Breast epithelium (tissue), 4 donors: Measurements from ENCODE around the gene ARHGEF28. TPM values are rescaled to one million over a fixed set of nuclear protein-coding genes. Genes with fewer than 3 reads are reported as not detected.

Source experiments
- DNase-seq, 2 donors: peaks; one replicate each; pipeline ENCODE4 v3.0.0-alpha.2; 2019; ENCODE audit warnings: low spot score in 2 of 2
- H3K27ac ChIP-seq, 2 donors: fragments of 200-600 bp; sonication (generic) in 1 of 2; one replicate each; pipeline ENCODE4 v1.5.1; 2016 to 2019; ENCODE audit warnings: mild to moderate bottlenecking in 1 of 2
- H3K27me3 ChIP-seq, 2 donors: fragments of 200-600 bp; sonication (generic) in 1 of 2; one replicate each; pipeline versions ENCODE4 v1.5.1 to v1.6.0; 2017 to 2019; ENCODE audit warnings: control low read depth in 1 of 2, mild to moderate bottlenecking in 1 of 2
- H3K36me3 ChIP-seq: fragments of 200-600 bp; one replicate; pipeline ENCODE4 v1.5.1; 2019
- H3K4me1 ChIP-seq, 2 donors: fragments of 200-600 bp; sonication (generic); one replicate each; pipeline ENCODE4 v1.5.1; 2016 to 2019; ENCODE audit warnings: control low read depth in 1 of 2
- H3K4me3 ChIP-seq, 3 donors: fragments of 200-600 bp; sonication (generic); 1 replicate in 2 of 3; 2 replicates in 1 of 3; pipeline ENCODE4 v1.5.1; 2016 to 2019; ENCODE audit warnings: mild to moderate bottlenecking in 3 of 3, moderate library complexity in 2 of 3
- H3K9me3 ChIP-seq, 2 donors: fragments of 200-600 bp; sonication (generic) in 1 of 2; one replicate each; pipeline ENCODE4 v1.5.1; 2016 to 2019; ENCODE audit warnings: control low read depth in 1 of 2
- CTCF ChIP-seq, 3 donors: fragments of 450-650 bp; IDR thresholded peaks; one replicate each; pipeline ENCODE4 v1.5.1; 2016 to 2017; ENCODE audit warnings: antibody characterized with exemption in 3 of 3, mild to moderate bottlenecking in 3 of 3, moderate library complexity in 3 of 3
- POLR2A ChIP-seq: fragments of 450-650 bp; IDR thresholded peaks from one replicate; pipeline ENCODE4 v1.6.1; 2016; ENCODE audit warnings: antibody characterized with exemption, mild to moderate bottlenecking, moderate library complexity
- POLR2AphosphoS5 ChIP-seq, 3 donors: sonication (generic); formaldehyde crosslinking; IDR thresholded peaks; one replicate each; pipeline ENCODE4 v1.6.1; 2017; ENCODE audit warnings: antibody characterized with exemption in 3 of 3
- intact Hi-C: fragments of 100-400 bp; cut with DNase I; formaldehyde crosslinking; loops from one replicate; pipeline ENCODE4 v1.15.1; 2023; ENCODE audit warnings: low total_unique reads
- total RNA-seq, 3 donors: library from RNA; depleted of rRNA; stranded (reverse); fragments of >200 nt; gene quantifications; one replicate each; pipeline ENCODE4 v1.1.0, GENCODE V29; 2016

The ARHGEF28 gene
- total RNA-seq, 3 donors from 2014 or later = 11.4 to 65.4 (median 31.5) TPM

GRCh38 chr5:73693573-73694061, 67.6 kb downstream of the ARHGEF28 start:
- Histone ChIP-seq H3K4me3 (no peak overlapping the region), H3K4me1 (no peaks in the 10 kb centered on the region), H3K9me3 (no peaks in the 10 kb centered on the region), H3K27ac (no peak overlapping the region), H3K36me3 (no peaks in the 10 kb centered on the region), H3K27me3 (no peaks in the 10 kb centered on the region)
- intact Hi-C loops = no loop called here
- TF ChIP-seq CTCF (IDR thresholded peaks at IDR 0.05) (peak in 2 of 3 donors; percentile 22 to 31), POLR2AphosphoS5 (IDR thresholded peaks at IDR 0.05) (no peak)
- DNase-seq = no peak

- DNase-seq = no peak
- TF ChIP-seq CTCF (IDR thresholded peaks at IDR 0.05) (no peak), POLR2AphosphoS5 (IDR thresholded peaks at IDR 0.05) (no peak), POLR2A (no peak)
- Histone ChIP-seq H3K4me3 (no peak overlapping the region), H3K27ac (no peak overlapping the region), H3K36me3 (no peaks in the 10 kb centered on the region), H3K9me3 (no peaks in the 10 kb centered on the region), H3K4me1 (no peaks in the 10 kb centered on the region), H3K27me3 (no peaks in the 10 kb centered on the region)
- intact Hi-C loops = no loop called here
Measured at GRCh38 chr5:73694089-73694488, 68.1 kb downstream of the ARHGEF28 start.

- no peak for DNase-seq
- Histone ChIP-seq H3K27me3 (no peaks in the 10 kb centered on the region), H3K4me3 (no peak overlapping the region), H3K9me3 (no peaks in the 10 kb centered on the region), H3K27ac (no peak overlapping the region), H3K36me3 (no peaks in the 10 kb centered on the region), H3K4me1 (no peaks in the 10 kb centered on the region)
- intact Hi-C loops = no loop called here
- no peak for TF ChIP-seq POLR2AphosphoS5 (IDR thresholded peaks at IDR 0.05)
- TF ChIP-seq POLR2A = no peak
- no peak for TF ChIP-seq CTCF (IDR thresholded peaks at IDR 0.05)
Measured at GRCh38 chr5:73698011-73698410, 72.0 kb downstream of the ARHGEF28 start.

- Histone ChIP-seq H3K9me3 (no peaks in the 10 kb centered on the region), H3K4me1 (no peaks in the 10 kb centered on the region), H3K36me3 (no peaks in the 10 kb centered on the region), H3K27me3 (no peaks in the 10 kb centered on the region), H3K27ac (no peak overlapping the region), H3K4me3 (no peak overlapping the region)
- TF ChIP-seq CTCF (IDR thresholded peaks at IDR 0.05) (no peak), POLR2AphosphoS5 (IDR thresholded peaks at IDR 0.05) (no peak), POLR2A (no peak)
- DNase-seq = no peak
- intact Hi-C loops = no loop called here
Measured at GRCh38 chr5:73701566-73701965, 75.6 kb downstream of the ARHGEF28 start.

- no peak for TF ChIP-seq CTCF (IDR thresholded peaks at IDR 0.05)
- Histone ChIP-seq H3K36me3 (no peaks in the 10 kb centered on the region), H3K4me1 (no peaks in the 10 kb centered on the region), H3K27ac (no peak overlapping the region), H3K9me3 (no peaks in the 10 kb centered on the region), H3K4me3 (no peak overlapping the region), H3K27me3 (no peaks in the 10 kb centered on the region)
- no peak for DNase-seq
- intact Hi-C loops = no loop called here
Measured at GRCh38 chr5:73702534-73702933, 76.5 kb downstream of the ARHGEF28 start.
